HFF-Myc (cell line): Measurements from ENCODE around the gene IMMP1L.

Experiments
- DNase-seq: peaks from one replicate; pipeline ENCODE4 v3.0.0-alpha.2; 2011; ENCODE audit warnings: low read depth; ENCODE audit errors: extremely low read depth
- H3K4me3 ChIP-seq: replicated peaks from 2 replicates; pipeline ENCODE4 v1.5.1; 2011; ENCODE audit warnings: low read depth, mild to moderate bottlenecking, control low read depth, low read length
- TF ChIP-seq, protein P1 (sequence below): IDR thresholded peaks from 2 replicates; pipeline ENCODE4 v1.5.1; 2012; ENCODE audit warnings: mild to moderate bottlenecking, low read depth, low read length, control low read depth; ENCODE audit errors: missing control alignments

IMMP1L gene

DNA sequence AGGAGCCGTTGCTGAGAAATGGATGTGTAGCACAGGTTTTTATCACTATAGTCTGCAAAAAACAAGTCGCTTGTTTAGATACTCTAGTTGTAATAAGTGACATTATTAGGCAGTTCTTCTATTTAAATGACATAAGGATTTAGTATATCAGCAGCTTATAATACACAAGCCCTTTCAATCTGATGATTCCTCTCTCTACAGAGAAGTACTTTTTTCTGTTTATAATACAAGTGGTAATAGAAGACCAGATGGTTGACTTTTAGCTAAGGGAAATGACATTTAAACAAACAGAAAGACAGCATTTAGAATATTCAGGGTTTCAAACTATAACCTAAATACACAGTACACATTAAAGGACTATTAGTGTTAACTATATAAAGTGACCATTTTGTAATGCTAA lies 60.4 kb downstream of the IMMP1L start:
- TF ChIP-seq, protein P1, sequence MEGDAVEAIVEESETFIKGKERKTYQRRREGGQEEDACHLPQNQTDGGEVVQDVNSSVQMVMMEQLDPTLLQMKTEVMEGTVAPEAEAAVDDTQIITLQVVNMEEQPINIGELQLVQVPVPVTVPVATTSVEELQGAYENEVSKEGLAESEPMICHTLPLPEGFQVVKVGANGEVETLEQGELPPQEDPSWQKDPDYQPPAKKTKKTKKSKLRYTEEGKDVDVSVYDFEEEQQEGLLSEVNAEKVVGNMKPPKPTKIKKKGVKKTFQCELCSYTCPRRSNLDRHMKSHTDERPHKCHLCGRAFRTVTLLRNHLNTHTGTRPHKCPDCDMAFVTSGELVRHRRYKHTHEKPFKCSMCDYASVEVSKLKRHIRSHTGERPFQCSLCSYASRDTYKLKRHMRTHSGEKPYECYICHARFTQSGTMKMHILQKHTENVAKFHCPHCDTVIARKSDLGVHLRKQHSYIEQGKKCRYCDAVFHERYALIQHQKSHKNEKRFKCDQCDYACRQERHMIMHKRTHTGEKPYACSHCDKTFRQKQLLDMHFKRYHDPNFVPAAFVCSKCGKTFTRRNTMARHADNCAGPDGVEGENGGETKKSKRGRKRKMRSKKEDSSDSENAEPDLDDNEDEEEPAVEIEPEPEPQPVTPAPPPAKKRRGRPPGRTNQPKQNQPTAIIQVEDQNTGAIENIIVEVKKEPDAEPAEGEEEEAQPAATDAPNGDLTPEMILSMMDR, result no peak
- no peak for DNase-seq

DNA sequence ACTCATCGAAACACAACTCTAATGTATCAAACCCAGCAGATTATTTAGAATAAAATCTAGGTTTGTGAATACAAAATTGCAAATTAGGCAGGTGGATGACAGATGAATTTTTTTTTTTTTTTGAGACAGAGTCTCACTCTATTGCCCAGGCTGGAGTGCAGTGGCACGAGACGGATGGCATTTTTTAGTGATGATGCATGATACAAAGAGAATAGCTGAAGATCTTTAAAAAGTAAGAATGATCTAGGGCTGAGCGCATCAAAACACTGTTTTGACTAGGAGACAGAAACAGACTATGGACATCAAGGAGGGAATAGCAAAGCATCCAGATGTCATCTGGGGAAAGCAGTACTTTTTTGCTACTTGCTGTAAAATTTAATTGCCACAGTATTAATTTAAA lies 63.8 kb downstream of the IMMP1L start:
- DNase-seq, result no peak
- TF ChIP-seq, protein P1, result no peak
- no peak overlapping the region for H3K4me3 ChIP-seq

More for the DNA sequence above, 60.4 kb downstream of the IMMP1L start:
- H3K4me3 ChIP-seq, result no peak overlapping the region

DNA sequence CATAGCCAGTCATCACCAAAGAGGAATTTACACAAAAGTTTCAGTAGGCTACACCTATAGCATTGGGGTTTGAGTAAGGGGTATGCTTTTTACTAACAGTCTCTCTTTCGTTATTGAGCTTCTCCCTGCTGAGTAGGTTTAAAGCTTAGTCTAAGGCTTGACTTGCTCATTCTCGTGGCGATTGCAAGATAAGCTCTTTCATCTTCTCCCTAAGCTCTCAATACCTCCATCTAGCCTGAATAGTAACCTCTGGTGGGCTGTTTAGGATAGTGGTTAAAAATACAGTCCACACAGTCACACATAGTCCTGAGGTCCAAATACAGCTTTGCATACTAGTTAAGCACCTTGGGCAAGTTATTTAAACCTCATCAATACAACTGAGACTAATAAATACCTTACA lies 65.6 kb downstream of the IMMP1L start:
- DNase-seq, result no peak
- H3K4me3 ChIP-seq, result no peak overlapping the region
- TF ChIP-seq, protein P1, result no peak

DNA sequence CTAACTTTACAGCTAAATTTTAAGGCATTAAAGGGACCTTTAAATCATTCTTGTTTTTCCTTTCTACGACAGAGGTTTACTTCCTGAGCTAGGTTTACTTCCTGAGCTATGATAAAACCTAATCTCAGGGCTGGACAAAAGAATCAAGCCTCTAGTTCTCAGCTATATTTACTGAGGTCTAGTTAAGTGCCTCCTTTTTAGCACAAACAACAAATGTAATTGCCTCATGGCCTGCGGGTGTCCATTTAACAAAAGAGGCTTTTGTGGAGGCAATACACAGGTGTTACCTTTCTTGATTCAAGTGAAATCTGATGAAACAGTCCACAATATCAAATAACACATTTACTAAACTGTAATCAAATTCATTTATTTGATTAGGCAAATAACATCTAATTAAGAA lies 67.3 kb downstream of the IMMP1L start:
- TF ChIP-seq, protein P1, result no peak
- no peak for DNase-seq
- no peak overlapping the region for H3K4me3 ChIP-seq

DNA sequence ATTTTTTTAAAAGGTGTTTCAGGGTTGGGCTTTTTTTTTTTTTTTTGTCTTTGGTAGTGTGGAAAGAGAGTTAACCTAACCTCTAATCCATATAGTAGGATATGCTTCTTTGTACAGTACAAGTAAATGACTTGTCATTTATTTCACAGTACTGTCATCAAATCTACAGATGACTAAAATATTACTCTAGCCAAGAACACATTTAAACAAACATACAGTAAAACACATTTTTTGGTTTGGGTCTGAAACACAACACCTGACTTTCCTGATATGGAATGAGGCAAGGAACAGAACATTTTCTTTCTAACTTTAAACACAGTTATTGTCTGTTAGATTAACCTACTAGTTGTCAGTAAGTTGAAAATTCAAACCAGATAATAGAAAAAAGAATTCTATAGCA lies 68.1 kb downstream of the IMMP1L start:
- no peak overlapping the region for H3K4me3 ChIP-seq
- DNase-seq, result no peak
- TF ChIP-seq, protein P1, result no peak

DNA sequence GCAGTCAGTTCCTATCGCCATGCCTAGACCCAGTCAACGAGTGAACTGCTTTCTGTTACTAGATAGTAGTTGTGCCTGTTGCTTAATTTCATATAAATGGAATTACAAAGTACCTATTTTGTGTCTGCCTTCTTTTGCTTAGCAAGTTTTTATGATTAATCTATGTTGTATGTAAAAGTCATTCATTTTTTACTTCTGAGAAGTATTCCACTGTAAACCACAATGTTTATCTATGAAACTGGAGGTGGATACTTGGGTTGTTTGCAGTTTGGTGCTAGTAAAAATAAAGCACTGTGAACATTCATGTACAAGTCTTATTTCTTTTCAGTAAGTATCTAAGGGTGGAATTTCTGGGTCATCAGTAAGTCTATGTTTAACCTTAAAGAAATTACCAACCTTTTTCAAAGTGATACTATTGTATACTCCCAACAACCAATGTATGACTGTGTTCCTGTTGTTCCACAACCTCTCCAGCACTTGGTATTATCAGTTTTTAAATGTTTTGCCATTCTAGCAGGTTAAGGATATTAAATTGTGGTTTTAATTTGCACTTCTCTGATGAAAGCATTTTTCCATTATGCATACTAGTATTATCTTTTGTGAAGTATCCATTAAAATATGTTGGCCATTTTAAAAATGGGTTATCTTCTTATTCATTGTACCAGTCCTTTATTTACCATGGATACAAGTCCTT lies 71.5 kb downstream of the IMMP1L start:
- H3K4me3 ChIP-seq, result no peak overlapping the region
- DNase-seq, result no peak
- TF ChIP-seq, protein P1, result no peak

DNA sequence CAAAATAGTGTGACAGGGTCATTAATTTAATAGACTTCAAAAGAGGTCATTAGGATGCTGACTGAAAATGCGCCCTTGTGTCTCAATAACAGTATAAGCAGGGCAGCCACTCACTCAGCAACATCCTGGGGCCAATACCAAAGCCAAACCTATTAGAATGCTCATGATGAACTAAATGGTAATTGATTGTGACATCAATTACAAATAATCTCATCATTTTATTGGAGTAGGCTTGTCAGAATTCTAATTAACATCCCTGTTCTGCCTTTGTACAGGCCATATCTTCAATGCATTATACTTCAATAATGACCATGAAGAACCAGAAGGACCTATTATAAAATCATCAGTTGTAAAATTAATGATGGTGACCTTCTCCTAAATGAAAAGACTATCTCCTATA lies 75.6 kb downstream of the IMMP1L start:
- no peak for DNase-seq
- TF ChIP-seq, protein P1, result no peak
- H3K4me3 ChIP-seq, result no peak overlapping the region
